HG03060 (cell line): ENCODE results near the gene ZNF675.
"Not testable (repeated sequence)": the region's sequence is repeated elsewhere in the genome, so short reads cannot be mapped to it uniquely, and the experiment has no call there.

ENCODE experiments used
- ATAC-seq: cut with Tn5 transposase; IDR thresholded peaks from one replicate; pipeline ENCODE4 v1.9.1; 2021; ENCODE audit warnings: low read depth, moderate number of reproducible peaks; ENCODE audit not compliant: unreplicated experiment

ZNF675 gene

DNA sequence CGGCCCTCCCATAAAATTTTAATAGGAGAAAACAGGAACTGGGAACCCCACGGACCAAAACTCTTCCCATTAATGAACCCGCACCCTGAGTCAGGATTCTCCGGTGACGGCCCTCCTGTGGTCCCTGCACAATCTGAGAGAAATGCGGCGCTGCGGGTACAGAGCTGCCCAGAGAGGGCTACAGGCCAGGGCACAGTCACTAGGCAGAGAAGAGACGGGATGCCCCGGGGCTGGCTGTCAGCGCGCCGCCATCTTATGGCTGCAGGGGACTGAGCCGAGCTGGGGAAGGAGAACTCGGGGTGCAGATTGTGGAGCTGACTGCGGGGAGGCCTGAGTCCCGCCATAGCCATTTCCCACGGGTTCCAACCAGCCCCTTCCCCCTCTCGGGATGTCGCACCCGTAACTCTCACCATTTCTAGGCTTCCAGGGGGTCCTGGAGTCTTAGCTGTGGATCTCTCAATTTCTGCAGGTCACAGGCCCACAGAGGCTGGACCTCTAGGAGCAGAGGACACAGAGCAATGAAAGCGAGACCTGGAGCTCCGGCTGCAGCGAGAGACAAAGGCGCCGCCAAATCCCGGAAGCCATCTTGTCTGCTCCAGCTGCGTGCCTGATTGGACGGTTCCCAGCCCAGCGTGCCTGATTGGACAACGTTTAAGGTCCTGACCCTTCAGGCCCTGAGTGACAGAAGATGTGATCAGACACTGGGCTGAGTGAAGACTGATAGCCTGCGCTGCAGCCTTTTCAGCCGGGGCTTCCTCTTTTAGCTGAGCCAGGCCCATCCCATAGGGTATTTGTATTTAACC is at the start of gene ZNF675:
ZNF675 (minus strand) TSS at position 592 of the 803 bp plus-strand sequence; CDS start at position 413, 179 bp downstream.
- peak; percentile 94 for ATAC-seq

DNA sequence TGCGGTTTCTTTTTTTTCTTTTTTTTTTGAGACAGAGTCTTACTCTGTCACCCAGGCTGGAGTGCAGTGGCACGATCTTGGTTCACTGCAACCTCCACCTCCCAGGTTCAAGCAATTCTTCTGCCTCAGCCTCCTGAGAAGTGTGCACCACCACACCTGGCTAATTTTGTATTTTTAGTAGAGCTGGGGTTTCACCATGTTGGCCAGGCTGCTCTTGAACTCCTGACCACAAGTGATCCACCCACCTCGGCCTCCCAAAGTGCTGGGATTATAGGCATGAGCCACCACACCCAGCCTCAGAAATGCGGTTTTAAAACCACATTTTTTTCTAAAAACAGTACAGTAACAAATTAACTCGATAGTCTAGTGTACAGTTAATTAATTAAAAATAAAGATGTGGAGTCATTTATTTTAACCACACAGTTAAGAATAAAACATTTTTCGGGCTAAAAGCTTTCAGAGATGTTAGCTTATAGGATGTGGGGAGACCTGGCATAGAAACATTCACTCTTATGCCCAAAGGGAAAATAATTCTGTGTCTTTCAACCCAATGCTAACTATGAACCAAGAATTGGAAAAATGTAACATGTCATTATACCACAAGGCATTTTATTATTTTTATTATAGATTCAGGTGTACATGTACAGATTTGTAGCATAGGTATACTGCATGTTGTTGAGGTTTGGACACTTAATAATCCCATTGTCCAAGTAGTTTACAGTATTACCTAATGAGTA is 43.9 kb upstream of the ZNF675 start:
- not testable (repeated sequence) for ATAC-seq

- not testable (repeated sequence) for ATAC-seq
Observed at GRCh38 chr19:23724161-23724560, 37.1 kb upstream of the ZNF675 start.

DNA sequence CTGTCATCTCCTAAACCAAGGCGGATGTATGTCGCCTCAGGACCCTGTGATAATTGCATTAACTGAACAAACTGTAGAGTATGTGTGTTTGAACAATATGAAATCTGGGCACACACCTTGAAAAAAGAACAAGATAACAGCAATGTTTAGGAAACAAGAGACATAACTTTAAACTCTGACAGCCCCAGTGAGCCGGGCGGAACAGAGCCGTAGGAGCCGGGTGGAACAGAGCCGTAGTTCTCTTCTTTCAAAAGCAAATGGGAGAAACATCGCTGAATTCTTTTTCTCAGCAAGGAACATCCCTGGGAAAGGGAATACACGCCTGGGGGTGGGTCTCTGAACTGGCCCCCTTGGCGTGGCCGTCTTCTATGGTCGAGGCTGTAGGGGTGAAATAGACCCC is 31.8 kb upstream of the ZNF675 start:
- no peak for ATAC-seq

- ATAC-seq: no peak
Observed at GRCh38 chr19:23716792-23717191, 29.8 kb upstream of the ZNF675 start.

GRCh38 chr19:23709347-23709746 is 22.3 kb upstream of the ZNF675 start:
- ATAC-seq: no peak

DNA sequence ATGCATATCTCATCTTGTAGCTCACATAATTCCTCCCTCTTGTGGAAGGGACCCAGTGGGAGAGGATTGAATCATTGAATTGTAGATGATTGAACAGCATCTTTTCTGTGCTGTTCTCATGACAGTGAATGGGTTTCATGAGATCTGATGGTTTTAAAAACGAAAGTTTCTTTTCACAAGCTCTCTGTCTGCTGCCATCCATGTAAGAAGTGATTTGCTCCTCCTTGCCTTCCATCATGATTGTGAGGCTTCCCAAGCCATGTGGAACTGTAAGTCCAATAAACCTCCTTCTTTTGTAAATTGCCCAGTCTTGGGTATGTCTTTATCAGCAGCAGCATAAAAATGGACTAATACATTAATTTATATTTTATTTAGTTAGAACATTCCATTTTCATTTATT is 19.6 kb upstream of the ZNF675 start:
- no peak for ATAC-seq

DNA sequence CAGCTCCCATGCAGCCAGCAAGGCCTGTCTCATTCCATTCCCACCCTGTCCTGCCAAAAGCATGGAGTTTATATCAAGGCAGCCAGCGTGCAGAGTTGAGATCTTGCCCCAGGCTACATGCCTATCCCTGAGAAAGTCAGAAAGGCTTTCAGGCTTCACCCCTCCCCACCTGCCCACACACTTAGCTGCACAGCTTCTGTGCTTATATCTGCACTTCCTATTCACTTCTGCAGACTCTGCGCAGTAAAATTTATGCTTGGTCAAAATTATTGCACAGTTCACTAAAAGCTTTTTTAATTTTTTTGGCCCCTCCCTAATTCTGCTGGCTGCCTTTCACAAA is 12.5 kb upstream of the ZNF675 start:
- no peak for ATAC-seq

DNA sequence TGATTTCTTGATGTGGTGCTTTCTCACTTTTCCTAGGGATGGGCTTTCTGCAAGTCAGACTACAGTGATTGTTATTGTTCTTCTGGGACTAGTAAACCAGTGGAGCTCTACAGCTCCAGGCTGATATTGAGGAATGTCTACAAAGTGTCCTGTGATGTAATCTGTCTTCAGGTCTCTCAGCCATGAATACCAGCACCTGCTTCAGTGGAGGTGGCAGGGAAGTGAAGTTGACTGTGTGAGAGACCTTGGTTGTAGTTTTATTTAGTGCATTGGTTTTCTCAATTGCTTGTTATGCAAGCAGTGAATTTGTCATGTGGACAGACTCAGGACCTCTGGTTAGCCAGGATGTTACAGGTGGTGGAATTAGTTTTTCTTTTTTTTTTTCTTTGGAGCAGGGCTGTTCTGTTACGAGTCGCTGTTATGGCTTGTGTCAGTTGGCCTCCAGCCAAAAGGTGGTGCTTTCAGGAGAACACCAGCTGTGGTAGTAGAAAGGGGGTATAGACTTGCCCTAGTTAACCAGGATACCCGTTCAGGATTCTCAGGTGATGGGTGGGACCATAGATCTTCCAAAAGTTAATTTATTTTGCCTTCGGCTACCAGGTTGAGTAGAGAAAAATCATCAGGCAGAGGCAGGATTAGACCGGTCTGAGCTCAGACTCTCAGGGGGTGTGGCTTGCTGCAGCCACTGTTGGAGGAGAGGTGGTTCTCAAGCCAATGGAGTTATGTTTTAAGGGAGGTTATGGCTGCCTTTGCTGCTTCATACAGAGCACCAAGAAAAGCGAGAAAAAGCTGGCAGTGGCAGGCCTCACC is 11.9 kb upstream of the ZNF675 start:
- ATAC-seq: no peak

DNA sequence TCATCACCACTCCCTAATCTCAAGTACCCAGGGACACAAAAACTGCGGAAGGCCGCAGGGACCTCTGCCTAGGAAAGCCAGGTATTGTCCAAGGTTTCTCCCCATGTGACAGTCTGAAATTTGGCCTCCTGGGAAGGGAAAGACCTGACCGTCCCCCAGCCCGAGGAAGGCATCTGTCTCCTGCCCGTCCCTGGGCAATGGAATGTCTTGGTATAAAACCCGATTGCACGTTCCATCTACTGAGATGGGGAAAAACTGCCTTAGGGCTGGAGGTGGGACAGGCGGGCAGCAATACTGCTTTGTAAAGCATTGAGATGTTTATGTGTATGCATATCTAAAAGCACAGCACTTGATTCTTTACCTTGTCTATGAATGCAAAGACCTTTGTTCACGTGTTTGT is 5.9 kb upstream of the ZNF675 start:
- not testable (repeated sequence) for ATAC-seq

GRCh38 chr19:23673132-23673531 is 13.9 kb downstream of the ZNF675 start:
- ATAC-seq: no peak

- ATAC-seq: not testable (repeated sequence)
Observed at GRCh38 chr19:23668606-23669005, 18.4 kb downstream of the ZNF675 start.

DNA sequence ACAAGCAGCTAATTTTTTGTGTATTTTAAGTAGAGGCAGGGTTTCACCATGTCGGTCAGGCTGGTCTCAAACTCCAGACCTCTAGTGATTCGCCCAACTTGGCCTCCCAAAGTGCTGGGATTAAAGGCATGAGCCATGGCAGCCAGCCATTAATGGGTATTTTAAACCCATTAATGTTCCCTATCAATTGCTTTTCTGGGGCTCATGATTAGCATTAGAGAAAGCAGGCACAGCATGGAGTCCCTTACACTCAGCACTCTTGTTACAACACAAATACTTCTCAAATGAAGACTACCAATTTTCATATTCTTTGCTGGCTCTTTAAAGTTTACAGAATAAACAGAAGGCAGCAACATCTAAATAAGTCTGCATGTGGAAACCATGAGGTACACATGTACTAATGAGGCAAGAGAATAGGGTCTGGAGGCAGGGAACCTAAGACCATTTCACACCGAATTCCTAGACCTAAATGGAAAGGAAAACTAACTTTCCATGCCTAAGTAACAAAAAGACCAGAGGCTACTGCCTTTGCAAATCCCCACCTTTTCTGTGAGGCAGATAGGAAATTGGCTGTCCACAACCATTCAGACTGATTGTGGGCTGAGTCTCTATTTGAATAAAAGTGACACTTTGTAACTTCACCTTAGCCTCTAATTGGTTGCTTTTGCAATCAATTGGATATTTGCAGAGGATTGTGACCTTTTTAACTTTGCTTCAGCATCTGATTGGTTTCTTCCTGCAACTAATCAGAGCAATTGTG is 21.2 kb downstream of the ZNF675 start:
- ATAC-seq: no peak

DNA sequence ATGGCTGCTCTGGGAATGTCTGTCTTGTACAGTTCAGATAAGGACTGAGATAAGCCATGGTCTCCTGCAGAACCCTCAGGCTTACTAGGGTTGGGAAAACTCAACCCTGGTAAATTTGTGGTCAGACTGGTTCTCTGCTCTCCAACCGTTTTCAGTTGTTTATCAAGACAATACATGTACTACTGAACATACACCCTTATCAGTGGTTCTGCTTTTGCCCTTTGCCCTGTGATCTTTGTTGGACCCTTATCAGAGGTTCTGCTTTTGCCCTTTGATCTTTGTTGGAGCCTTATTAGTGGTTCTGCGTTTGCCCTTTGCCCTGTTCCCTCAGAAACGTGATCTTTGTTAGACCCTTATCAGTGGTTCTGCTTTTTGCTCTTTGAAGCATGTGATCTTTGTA is 37.2 kb downstream of the ZNF675 start:
- ATAC-seq: not testable (repeated sequence)
